ENCODE measurements around the gene MARCHF10. TPM values are rescaled to one million over a fixed set of nuclear protein-coding genes. Genes with fewer than 3 reads are reported as not detected.
"Not testable (repeated sequence)": the region's sequence is repeated elsewhere in the genome, so short reads cannot be mapped to it uniquely, and the experiment has no call there.

Gene MARCHF10
- total RNA-seq, 1 experiment from 2014 or later = not detected

DNA sequence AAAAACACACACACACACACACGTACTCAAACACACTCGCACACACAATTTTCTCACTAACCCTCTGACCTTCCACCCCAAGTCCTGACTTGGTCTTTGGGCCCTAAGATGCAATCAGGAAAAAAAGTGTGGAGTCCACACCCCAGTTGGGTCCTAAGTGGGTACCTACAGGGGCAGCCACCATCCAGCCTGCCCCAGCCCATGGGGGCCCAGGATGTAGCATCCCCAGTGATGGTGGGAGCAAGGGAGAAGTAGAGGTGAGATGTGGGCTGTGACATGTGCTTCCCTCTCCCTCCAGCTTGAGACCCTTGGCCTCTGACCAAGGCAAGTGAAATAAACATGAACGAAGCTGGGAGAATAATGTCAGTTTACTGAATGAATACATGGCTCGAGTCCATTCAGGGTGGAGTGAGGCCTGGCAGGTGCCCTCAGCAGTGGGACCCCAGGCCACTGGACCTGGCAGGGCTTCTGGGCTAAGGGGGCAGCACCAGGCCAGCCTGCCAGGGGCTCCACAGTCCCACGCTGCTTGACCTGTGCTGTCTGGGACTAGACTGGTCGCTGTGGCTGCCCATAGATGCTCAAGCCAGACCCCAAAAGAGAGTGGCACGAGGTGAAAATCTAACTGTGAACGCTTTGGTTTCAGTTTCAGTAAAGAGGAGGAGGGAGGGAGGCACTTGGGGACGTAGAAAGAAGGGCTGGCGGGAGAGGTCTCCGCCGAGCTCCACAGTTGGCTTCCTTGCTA is 107.0 kb downstream of the MARCHF10 start:
- DNase-seq (ENCODE audit: low spot score) = no peak

DNA sequence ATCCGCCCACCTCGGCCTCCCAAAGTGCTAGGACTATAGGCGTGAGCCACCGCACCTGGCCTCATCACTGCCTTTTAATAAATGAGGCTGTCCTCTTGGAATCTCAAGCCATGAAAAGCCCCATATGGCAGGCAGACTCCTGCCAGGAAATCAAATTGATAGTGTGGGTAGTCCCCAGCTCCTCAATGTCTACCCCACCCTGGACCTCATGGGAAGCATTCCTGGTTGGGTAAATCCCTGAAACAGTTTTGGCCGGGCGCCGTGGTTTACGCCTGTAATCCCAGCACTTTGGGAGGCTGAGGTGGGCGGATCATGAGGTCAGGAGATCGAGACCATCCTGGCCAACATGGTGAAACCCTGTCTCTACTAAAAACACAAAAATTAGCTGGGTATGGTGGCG is 109.7 kb downstream of the MARCHF10 start:
- DNase-seq (ENCODE audit: low spot score) = not testable (repeated sequence)

DNA sequence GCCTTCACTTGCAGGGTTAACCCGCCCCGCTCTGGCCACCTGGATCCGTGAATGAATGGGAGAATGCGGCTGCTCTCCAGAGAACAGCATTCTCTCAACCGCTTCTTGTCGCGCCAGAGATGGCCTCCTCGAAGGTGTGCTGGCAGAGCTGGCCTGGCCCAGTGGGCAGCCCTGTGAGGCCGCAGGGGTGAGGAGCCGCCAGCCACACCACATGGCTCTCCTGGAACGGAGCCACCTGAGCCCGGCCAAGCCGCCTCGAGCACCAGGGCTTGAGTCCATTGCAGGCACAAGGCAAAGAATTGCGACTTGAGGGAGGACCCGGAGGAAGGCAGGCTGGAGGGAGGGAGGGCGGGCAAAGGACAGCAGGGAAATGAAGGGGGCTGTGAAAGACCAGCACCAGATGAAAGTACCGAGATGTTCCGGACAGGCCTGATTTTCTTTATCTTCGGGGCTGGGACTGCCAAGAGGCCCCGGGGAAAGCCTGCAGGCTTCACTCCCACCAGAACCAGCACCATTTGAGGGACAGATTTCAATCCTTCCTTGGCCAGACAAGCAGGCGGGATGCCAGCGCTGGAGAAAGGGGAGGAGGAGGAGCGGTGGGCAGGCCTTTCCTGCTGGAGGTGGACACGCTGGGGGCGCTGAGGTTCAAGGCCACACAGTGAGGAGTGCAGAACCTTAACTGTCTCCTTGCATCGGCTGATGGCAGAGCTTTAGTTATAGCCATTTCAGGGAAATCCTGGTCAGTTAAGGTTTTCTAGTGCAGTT is 111.2 kb downstream of the MARCHF10 start:
- no peak for DNase-seq (ENCODE audit: low spot score)

DNA sequence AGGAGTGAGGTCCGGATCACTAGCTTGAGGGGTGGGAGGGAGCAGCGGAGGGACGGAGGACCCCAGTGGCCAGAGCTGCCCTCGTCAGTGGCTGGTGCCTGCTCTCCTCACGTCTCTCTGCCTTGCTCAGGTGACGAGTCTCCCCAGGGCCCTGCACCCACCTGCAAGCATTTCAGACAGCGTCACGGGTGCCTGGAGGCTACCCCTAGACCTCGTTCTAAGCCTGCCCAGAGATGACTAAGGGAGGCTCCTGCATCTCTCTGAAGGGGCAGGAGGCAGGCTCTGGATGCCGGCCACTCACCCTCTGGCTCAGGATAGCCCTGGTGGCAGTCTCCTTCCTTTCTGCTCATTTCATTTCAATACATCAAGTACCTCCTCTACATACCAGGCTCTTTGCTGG is 111.9 kb downstream of the MARCHF10 start:
- no peak for DNase-seq (ENCODE audit: low spot score)

DNA sequence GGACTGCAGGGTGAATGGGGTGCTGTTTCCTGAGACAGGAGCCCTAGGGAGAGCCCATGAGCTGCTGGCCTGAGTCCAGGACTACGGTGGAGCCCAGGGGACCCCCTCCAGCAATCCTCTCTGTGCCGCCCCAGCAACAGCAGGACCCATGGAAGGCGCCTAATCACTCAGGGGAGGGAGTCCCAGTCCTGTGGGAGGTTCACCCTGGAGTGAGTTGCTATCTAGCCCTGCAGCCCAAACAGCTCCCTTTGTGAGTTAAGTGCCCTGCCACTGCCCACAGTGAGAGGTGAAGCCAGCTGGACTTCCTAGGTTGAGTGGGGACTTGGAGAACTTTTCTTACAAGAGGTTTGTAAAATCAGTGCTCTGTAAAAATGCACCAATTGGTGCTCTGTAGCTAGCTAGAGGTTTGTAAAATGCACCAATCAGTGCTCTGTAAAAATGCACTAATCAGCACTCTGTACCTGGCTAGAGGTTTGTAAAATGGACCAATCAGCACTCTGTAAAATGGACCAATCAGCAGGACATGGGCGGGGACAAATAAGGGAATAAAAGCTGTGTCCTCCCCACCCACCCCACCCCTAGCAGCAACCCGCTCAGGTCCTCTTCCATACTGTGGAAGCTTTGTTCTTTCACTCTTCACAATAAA is 112.9 kb downstream of the MARCHF10 start:
- not testable (repeated sequence) for DNase-seq (ENCODE audit: low spot score)

DNA sequence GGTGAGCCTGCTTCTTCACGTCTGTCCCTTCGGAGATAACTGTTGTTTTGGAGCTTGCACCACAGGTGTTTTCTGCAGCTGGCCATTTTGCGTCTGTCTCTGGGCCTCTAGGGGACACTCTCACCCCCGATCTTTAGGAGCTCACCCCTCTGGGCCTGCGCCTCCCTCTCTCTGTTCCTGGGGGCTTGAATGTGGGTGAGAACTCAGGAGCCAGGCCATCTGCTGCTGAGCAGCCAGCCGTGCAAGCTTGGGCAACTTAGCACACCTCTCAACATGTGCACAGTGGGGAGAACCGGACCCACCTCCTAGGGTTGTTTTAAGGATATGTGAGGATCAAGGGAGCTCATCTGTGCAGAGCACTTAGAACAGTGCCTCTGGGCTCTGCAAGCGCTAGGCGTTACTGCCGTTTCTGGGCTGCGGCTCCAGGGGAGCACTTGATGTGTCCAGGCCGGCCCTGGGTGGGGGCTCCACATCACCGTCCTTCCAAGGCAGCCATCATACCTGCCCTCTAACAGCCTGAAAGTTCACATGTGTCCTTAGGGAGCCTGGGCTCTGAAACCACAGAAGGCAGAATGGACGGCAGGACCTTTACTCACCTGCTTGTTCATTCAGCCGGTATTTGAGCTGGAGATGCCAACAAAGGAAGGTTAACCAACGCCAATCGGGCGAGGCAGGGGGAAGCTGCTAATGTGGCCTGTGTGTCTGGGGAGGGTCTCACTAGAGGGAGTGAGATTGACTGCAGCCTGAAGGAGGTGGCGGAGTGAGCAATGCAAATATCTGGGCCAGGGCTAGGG is 114.3 kb downstream of the MARCHF10 start:
- DNase-seq (ENCODE audit: low spot score) = no peak

DNA sequence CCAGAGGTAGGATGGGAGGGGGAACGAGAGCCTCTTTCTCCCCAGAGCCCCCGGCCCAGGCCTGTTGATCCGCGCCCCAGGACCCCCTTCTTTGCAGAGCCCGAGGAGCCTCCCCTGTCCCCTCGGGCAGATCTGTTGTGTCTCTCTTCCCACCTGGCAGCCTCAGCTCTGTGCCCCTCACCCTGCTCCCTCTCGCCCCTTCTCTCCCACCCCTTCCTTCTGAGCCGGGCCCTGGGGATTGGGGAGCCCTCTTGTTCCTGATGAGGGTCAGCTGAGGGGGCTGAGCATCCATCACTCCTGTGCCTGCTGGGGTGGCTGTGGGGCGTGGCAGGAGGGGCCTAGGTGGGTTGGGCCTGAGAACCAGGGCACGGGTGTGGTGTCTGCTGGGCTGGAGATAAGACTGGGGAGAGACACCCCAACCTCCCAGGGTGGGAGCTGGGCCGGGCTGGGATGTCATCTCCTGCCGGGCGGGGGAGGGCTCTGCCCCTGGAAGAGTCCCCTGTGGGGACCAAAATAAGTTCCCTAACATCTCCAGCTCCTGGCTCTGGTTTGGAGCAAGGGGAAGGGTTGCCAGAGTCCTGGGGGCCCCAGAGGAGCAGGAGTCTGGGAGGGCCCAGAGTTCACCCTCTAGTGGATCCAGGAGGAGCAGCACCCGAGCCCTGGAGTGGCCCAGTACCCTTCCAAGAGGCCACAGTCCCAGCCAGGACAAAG is 115.2 kb downstream of the MARCHF10 start:
- no peak for DNase-seq (ENCODE audit: low spot score)

DNA sequence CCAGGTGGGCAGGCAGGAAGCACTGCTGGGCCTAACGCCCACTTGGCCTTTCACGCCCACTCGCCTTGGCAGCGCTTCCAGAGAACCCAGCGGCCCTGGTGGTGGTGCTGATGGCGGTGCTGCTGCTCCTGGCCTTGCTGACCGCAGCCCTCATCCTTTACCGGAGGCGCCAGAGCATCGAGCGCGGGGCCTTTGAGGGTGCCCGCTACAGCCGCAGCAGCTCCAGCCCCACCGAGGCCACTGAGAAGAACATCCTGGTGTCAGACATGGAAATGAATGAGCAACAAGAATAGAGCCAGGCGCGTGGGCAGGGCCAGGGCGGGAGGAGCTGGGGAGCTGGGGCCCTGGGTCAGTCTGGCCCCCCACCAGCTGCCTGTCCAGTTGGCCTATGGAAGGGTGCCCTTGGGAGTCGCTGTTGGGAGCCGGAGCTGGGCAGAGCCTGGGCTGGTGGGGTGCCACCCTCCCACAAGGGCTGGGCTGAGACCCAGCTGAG is 115.9 kb downstream of the MARCHF10 start:
- no peak for DNase-seq (ENCODE audit: low spot score)

DNA sequence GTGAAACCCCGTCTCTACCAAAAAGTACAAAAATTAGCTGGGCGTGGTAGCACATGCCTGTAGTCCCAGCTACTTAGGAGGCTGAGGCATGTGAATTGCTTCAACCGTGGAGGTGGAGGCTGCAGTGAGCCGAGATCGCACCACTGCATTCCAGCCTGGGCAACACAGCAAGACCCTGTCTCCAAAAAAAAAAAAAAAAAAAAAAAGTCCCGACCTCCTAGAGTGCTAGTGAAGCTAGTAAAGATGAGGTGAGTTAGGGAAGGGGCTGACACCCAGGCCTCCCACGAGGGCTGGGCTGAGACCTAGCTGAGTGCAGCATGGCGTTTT is 116.6 kb downstream of the MARCHF10 start:
- not testable (repeated sequence) for DNase-seq (ENCODE audit: low spot score)

DNA sequence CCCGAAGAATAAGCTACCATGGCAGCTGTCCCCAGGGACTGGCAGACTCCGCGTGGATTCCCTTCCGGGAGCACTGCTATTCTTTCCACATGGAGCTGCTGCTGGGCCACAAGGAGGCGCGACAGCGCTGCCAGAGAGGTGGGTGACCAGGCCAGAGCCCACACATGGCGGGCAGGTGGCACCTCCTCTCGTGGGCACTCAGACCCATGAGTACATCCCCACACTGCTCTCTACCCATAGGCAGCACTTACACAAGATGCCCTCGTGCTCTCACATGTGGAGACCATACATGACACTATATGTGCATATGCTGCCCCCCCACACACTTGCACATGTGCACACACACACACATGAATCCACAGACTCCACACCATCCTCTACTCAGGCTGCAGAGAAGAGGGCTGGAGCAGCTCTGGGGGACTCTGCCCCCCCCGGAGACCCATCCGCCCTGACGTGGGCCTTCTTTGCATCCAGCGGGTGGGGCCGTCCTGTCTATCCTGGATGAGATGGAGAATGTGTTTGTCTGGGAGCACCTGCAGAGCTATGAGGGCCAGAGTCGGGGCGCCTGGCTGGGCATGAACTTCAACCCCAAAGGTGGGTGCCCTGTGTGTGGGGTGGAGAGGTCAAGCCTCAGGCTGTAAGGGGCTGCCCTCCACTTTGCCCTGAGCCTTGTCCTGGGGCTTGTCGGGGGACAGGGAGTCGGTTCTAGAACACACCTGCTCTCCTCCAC is 117.8 kb downstream of the MARCHF10 start:
- no peak for DNase-seq (ENCODE audit: low spot score)

DNA sequence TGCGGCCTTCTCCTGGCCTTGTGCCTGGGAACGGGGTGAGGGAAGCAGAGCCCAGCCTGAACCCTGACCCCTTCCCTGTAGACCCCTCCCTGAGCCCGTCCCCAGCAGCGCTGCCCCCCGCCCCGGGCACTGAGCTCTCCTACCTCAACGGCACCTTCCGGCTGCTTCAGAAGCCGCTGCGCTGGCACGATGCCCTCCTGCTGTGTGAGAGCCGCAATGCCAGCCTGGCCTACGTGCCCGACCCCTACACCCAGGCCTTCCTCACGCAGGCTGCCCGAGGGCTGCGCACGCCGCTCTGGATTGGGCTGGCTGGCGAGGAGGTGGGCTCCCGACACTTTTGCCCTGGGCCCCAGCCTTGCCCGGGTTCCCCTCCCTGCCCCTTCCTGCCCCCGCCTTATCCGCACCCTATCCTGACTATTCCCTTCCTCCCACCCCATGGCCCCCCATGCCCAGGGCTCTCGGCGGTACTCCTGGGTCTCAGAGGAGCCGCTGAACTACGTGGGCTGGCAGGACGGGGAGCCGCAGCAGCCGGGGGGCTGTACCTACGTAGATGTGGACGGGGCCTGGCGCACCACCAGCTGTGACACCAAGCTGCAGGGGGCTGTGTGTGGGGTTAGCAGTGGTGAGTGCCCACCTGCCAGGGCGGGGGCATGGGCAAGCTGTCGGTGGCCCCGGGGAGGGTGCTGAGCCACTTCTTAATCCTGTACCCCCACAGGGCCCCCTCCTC is 118.5 kb downstream of the MARCHF10 start:
- DNase-seq (ENCODE audit: low spot score) = no peak

DNA sequence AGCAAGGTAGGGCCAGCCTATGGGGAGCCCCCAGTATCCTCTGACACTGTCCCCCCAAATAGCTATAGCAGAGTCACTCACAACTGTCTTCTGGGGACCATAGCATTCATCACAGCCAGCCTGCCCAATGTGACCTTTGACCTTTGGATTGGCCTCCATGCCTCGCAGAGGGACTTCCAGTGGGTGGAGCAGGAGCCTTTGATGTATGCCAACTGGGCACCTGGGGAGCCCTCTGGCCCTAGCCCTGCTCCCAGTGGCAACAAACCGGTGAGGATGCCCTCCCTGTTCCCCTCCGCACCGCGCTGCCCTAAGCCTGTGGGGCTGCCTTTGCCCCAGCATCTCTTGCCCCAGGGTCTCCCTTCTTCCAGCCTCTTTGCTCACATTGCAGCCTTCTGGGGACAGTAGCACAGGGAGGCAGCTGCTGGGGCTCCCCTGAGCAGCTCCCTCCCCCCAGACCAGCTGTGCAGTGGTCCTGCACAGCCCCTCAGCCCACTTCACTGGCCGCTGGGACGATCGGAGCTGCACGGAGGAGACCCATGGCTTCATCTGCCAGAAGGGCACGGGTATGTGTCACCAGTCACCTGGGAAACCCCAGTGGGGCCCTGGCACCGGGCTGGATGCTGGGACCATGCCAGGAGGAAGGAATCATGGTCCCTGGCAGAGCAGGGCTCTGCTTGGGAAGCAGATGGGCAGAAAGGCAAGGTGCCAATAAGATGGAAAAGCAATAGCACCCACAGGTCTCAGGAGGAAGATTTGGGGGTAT is 119.5 kb downstream of the MARCHF10 start:
- no peak for DNase-seq (ENCODE audit: low spot score)

DNA sequence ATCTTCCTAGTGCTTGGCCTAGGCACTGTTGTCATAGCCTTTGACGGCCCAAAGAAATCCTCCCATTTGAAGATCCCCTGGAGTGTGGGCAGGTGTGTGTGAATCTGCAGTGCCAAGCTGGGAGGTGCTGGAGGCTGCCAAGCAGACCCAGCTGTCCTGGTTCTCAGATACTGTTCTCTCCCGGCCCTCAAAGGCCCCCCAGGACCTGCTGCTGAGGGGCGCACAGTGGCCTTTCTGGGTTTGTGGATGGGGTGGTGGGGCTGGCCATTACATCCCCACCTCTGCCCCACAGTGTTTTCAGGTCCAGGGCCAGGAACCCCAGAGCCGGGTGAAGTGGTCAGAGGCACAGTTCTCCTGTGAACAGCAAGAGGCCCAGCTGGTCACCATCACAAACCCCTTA is 120.1 kb downstream of the MARCHF10 start:
- DNase-seq (ENCODE audit: low spot score) = no peak

DNA sequence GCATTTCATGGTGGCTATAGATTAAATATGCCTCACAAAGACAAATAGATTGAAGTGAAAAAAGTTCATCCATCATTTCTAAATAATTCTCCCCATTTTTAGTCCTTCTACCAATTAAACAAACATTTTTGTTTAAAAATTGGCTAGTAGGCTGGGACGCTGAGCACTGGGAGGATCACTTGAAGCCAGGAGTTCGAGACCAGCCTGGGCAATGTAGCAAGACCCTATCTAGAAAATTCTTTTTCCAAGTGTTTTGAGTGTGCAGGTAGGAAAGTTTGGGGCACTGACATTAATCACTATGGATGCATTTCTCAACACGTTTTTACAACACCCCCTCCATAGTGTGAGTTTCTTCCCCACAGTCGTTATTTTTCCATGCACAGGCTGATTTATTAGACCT is 123.9 kb downstream of the MARCHF10 start:
- DNase-seq (ENCODE audit: low spot score) = no peak

DNA sequence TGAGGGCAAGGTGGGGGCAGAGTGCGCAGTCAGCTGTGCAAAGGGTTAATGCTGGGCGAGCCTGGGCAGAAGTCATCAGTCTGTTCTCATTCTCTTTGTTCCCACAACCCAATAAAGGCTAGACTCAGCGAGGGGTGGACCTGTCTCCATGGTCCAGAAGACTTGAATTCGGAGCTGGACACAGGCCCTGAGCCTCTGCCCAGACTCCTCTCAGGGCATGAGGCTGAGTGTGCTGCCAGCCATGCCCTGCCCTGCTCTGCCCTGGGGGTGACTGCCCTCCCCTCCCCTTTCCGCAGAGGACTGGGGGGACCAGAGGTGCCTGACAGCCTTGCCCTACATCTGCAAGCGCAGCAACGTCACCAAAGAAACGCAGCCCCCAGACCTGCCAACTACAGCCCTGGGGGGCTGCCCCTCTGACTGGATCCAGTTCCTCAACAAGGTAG is 126.2 kb downstream of the MARCHF10 start:
- no peak for DNase-seq (ENCODE audit: low spot score)

DNA sequence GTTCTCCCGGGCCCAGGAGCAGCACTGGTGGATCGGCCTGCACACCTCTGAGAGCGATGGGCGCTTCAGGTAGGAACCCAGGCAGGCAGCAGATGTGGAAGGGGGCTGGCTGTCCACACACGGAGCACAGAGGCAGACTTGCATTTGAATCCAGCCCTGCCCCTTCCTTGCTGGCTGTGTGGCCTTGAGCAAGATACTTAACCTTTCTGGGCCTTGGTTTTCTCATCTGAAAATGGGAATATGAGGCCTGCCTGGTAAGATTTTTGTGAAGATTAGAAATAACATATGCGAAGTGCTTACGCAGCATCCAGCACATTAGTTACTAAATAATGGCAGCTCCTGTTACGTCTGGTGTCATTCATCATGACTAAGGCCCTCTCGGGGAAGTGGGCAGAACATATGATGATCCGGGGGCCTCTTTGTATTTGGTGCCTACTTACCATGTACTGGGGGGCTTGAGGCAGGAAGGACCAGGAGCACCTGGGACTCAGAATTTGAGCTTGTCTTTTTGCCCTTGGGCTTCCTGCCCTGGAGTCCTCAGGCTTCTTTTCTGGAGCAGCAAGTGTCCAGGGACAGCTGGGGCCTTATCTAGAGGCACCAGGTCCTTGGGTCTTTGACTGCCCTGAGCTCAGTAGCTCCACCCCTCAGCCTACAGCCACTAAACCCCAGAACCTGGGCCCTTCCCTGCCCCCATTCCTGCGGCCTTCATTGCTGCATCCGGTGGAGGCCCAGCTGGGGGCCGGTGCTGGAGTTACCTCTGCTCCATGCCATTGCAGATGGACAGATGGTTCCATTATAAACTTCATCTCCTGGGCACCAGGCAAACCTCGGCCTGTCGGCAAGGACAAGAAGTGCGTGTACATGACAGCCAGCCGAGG is 126.8 kb downstream of the MARCHF10 start:
- DNase-seq (ENCODE audit: low spot score) = no peak

DNA sequence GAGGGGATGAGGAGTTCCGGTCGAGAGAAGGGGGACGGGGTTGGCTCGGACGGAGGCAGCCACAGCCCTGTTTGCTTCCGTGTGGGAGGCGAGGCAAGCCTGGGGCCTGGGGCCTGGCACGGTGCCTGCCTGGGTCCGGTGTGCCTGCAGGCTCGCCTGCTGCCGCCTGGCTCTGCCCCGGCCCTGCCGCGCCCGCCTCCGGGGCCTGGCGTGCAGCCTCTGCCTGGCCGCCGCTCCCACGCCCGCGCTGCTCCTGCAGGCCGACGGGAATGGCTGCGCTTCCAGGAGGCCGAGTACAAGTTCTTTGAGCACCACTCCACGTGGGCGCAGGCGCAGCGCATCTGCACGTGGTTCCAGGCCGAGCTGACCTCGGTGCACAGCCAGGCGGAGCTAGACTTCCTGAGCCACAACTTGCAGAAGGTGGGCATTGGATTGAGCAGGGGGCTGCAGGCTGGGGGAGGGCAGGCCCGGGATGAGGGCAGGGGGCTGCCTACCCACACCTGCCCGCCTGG is 127.5 kb downstream of the MARCHF10 start:
- no peak for DNase-seq (ENCODE audit: low spot score)

DNA sequence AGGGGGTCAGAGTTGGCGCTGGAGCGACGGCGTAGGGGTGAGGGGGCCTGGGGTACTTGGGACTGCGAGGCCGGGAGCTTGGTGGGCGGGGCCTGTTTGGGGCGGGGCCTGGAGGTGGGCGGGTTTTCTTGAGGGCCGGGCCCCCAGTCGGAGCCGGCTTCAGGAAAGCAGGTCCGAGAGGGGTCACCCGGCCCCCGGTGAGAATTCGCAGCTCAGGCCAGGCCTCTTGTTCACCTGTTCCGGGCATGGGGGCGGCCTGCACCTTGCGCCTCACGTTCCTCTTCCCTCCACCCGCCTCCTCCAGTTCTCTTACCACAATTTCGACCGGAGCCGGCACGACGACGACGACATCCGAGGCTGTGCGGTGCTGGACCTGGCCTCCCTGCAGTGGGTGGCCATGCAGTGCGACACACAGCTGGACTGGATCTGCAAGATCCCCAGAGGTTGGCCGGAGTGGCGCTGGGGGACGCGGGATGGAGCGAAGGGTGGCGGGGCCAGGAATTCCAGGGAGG is 128.2 kb downstream of the MARCHF10 start:
- DNase-seq (ENCODE audit: low spot score) = no peak
